ENCODE results near the gene PRSS53.

PRSS53 gene

DNA sequence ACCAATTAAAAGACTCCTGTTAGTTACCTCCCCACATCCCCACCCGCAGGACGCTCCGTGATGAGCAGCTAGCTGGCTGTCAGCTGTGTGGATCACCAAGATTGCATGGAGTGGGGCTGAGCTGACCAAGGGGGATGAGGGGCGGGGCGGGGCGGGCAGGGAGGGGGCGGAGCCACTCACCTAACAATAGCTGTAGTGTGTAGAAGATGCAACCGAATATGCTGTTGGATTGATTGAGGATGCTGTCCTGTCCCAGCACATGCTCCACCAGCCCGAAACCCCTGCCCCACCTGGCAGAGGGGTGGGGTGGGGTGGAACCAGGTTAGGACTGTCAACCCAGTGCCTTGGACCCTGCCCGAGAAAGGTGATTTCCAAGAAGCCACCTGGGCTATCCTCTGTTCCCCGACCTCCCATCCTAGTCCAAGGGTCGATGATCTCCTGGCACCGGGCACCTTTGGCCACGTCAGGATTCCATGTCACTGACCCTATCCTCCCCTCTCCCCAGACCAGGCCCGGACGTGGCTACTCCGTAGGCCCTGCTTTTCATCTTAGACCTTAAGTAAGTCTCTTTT, 4.5 kb upstream of the PRSS53 start:
- peak in 1 of 2 experiments; percentile 36 for DNase-seq

DNA sequence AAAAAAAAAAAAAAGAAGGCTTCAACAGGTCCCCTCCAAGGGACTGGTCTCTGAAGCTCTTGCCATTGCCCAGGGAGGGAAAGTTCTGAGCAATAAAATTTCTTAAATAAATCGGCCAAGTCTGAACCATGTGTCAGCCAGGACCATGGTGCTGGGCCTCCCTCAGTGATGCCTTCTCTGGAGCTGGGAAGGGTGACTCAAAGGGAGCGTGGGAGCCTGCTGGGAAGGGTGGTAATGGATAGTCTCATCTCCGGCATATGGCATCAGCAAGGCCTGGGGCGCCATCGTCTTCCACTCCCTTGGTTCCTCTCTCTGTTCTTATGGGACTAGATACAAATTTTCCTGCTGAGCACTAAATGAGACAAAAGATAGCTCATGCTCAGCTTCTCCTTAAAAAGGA, 3.6 kb upstream of the PRSS53 start:
- DNase-seq: no peak

DNA sequence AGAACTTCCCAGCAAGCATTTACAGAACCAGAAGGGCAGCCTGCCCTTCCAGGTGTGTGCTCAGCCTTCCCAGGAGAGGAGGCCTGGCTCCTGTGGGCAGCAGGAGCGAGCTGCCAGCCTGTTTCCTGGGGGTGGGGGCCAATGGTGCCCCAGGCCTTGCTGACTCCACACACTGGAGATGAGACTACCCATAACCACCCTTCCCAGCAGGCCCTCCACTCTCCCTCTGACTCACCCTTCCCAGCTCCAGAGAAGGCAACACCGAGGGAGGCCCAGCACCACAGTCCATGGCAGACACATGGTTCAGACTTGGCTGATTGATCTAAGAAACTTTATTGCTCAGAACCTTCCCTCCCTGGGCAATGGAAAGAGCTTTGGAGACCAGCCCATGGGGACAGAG, 1.8 kb upstream of the PRSS53 start:
- no peak for DNase-seq

DNA sequence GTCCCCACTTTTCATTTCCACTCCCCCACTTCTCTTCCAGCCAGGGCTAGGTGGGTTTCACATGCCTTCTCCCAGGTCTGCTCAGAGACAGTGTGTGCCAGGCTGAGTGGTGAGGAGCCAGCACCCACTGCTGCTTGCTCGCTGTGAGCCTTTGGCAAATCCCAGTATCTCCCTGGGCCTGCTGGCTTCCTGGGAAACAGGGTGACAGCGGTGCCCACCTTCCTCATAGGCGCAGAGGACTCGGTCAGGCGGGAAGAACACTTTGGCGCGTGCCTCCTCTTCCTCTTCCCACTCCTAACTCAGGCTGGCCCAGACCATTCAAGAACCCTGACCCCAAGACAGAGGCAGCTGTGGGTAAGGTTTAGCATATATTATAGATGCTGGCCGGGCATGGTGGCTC, 456 bp upstream of the PRSS53 start:
- no peak for DNase-seq

DNA sequence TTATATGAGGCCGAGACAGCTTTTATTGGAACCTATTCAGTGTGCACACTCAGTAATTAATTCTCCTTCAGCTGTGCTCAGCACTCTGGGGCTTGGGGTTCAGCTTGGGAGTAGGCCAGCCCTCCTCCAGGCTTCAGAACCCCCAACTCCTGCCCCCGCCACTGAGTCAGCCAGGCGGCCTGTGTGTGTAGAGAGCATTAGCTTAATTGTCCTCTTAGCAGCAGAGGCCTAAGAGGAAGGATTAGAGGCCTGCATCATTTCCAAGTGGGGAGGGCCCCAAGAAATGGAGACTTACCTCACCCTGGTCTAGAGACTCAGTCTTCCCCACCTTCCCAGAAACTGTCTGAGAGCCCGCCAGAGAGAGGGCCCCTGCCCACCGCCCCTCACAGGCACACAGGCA, 772 bp downstream of the PRSS53 start:
- no peak for DNase-seq

DNA sequence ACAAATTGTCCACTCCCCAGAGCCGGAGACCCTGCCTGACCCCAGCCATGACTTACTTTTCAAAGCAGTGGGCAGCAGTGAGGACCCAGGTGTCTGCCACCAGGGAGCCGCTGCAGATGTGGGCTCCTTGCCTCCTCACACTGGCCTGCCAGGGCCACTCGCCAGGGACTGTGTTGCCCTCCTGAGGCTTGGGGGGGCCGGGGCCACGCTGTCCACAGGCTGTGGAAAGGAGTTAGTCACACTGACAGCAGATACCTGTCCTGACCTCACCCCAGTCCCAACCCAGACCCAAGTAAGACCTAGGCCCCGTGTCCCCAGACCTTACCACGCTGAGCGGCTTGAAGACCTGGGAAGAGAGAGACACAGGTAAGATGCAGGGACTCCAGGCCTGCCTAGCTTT, 1.3 kb downstream of the PRSS53 start:
- DNase-seq: no peak

DNA sequence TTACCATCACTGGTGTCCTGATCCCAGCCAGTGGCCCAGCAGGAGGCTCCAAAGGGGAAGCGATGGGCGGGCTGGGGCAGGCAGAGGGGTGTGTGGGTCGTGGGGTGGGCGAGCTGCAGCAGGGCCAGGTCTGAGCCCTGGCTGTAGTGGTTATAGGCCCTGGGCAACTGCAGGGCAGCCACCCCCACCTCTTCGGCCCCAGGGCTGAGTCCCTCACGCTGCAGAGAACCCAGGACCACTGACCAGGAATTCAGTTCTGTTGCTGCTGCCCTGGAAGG, 2.2 kb downstream of the PRSS53 start:
- no peak for DNase-seq

DNA sequence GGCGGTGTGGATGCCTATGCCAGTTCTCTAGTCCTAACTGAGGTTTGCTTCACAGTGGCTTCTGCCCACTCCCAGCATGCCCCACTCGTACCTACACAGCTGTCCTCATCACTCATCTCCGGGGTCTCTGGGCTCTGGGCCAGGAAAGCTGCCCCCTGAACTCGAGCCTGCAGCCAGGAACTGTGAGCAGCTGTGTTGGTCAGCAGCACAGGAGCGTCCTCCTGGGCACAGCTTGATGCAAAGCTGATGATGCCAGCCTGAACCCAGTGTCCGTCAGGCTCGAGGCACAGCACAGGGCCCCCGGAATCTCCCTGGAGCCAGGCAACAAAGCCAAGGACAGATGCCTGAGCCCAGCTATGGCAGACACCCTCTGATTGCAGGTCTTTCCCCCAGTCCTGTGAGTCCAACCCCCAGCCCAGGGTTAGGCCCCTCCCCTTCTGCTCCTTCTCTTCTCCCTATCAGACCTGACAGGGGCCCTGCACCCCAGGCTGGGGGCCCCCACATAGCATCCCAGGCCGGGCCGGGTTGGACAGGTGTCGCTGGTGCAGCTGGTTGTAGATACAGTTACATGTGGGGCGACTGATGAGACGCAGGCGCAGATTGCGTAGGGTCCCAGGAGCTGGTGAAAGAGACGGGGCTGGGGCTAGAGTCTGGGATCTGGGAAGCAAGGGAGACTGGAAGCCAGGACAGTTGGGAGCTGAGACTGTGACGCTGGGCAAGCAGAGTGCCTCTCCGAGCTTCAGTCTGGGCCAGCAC, 2.7 kb downstream of the PRSS53 start:
- DNase-seq: no peak

DNA sequence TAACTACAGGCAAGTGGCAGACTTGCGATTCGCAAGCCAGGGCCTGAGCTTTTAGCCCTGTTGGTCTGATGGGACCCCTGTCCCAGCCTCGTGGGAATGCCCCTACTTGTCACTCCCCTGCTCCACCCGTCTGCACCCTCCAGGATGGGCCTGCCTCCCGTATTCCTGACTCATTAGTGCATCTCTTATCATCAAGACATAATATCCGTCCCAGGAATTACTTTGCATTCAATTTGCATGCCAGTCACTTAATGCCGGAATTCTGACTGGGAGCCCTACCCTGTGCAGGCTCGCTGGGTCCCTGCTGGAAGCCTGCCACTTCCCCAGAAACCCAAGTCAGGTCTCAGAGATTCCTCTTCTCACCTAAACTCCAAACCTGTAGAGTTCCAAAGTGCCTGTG, 3.3 kb downstream of the PRSS53 start:
- no peak for DNase-seq

DNA sequence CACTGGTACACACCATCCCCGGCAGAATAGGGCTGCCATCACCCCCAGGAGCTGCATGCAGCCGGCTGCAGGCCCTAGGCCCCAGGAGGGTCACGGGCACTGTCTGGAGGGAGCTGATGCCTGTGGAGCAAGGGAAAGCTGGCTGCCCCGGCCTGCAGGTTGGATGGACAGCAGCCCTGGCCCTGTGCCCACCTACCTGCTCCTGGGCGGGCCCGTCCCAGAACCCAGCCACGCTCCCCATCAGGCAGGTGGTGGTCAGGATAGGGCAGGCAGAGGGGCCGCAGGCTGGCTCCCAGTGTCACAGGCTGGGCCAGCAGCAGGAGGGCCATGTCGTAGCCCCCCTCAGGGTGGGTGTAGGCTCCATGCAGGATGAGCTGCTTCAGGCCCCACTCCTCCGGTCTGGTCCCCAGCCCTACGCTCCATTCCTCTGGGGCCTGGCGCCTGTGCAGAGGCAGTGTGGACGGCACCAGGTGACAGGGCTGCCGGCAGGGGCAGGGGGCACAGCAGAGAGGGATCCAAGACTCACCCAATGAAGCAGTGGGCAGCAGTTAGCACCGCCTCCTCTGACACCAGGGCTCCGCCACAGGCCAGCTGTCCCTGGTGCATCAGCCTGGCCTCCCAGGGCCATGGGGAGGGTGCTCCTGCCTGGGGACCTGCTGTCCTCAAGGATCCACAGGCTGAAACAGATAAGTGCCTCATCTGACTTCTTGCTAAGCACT, 4.0 kb downstream of the PRSS53 start:
- DNase-seq: no peak

DNA sequence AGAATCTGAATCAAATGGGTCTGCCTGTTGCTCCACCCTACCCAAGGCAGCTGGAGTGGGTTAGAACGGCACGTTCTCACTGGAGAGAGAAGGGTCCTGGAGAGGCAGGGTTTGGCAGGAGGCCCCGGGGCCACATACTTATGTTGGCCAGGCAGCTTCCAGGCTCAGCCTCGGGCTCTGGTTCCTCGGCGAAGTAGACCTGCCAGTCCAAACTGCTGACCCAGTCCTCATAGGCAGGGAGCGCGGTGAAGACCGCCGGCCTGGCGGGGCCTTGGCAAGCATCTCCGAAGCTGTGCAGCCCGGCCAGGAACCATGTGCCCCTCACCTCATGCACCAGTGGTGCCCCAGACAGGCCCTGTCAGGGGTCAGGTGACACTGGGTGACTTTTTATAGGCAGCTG, 4.8 kb downstream of the PRSS53 start:
- DNase-seq: no peak

DNA sequence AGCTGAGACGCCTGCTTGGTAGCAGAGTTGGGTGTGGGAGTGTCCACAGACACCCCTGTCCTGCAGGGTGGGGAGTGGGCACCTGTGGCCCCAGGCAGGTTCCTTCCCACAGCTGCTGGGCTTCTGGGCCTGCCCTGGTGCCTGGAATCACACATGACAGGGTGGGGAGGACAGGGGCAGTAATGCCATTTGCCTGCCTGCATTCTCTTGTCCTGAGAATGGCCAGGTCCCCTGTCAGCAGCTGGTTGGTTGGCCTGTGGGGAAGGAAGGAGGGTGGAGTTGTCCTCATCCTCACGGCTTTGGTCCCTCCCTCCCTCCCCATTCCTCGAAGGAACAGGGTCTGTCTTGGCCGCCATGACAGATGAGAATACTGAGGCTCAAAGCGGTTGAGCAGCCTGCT, 5.2 kb downstream of the PRSS53 start:
- DNase-seq: no peak

DNA sequence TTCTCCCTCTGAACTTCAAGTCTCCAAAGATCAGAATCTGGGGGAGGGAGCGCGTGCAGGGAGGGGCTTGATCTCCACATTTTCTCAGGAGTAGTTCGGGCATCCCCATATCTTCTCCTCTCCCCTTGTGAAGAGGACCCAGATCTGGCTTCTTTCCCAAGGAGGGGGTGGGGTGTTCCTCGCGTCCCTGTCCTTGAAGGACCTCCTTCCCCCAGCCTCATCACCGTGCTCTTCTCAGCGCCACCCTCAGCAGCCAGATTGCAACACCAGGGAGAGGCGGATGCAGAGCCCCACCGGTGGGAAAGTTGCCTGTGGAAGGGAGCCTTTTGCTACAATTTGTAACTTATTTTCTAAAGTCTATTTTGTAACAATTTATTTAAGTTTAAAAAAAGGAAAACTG, 5.7 kb downstream of the PRSS53 start:
- no peak for DNase-seq

DNA sequence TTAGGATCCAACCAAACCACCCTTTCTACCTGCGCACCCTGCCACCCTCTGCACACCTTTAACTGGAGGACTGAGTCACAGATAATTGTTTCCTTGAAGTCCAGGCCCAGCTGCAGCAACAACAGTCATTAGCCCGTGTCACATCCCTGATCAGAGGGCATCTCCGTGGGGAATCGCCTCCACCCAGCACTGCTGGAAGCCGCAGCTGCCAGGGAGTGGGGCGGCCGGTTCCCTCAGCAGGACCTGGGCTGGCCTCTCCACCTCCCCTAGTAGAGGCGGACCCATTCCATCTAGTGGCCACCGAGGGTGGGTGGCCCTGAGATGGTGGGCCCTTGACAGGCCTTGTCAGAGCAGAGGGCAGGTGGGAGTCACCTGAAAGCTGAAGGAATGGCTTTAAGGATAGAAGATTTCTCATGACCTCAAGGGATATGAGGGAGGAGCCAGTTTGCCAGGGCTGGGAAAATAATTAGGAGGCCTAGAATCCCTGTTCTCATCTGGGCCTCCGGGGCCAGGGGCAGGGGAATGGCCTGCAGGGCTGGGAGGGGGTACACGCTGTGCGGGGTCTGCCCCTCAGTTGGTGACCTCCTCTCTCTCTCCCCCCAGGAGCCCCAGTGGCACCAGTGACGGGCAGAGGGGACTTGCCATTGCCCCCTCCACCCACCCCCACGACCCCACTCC, 6.2 kb downstream of the PRSS53 start:
- DNase-seq: no peak

DNA sequence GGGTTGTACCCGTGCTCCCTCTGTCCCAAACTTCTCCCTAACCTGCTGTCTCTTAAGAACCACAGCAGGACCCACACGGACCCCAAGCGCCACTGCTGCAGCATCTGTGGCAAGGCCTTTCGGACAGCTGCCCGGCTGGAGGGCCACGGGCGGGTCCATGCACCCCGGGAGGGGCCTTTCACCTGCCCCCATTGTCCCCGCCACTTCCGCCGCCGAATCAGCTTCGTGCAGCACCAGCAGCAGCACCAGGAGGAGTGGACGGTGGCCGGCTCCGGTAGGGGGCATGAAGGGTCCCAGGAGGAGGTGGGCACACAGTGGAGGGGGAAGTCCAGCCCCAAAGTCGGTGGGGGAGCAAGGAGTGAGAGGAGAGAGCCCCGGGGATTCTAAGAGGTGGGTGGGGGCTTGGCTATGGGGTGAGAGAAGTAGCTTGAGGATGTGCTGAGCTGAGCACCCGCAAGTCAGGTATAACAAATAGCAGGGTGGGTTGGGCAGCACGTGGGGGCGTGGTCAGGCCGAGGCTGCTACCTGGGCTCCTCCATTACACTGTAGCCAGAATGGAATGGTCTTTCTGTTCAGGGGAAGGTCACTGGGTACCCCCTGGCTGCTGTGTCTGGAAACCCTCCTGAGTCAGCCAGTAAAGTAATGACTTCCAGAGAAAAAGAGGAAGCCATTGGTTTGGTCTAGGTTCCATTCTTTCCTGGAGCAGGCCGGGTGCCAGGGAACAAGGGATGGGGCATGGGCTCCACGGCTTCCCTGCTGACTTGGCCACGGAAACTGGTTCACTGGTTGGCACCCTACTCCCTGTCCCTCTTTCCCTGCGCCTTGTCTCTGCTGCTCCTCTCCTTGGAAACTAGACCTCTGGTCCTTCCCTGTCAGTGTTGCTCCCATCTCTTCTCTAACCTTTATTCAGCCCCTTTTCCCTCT, 7.1 kb downstream of the PRSS53 start:
- no peak for DNase-seq

DNA sequence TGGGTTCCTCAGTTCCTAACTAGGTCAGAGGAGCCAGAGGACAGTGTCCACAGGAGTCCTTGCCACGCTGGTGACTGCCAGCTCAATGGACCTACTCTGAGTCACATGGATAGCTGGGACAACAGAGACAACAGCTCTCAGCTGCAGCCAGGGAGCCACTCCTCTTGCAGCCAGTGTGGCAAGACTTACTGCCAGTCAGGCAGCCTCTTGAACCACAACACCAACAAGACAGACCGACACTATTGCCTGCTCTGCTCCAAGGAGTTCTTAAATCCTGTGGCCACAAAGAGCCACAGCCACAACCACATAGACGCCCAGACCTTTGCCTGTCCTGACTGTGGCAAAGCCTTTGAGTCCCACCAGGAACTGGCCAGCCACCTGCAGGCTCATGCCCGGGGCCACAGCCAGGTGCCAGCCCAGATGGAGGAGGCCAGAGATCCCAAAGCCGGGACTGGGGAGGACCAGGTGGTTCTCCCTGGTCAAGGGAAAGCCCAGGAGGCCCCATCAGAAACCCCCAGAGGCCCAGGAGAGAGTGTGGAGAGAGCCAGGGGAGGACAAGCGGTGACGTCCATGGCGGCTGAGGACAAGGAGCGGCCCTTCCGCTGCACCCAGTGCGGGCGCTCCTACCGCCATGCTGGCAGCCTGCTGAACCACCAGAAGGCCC, 7.9 kb downstream of the PRSS53 start:
- DNase-seq: no peak

DNA sequence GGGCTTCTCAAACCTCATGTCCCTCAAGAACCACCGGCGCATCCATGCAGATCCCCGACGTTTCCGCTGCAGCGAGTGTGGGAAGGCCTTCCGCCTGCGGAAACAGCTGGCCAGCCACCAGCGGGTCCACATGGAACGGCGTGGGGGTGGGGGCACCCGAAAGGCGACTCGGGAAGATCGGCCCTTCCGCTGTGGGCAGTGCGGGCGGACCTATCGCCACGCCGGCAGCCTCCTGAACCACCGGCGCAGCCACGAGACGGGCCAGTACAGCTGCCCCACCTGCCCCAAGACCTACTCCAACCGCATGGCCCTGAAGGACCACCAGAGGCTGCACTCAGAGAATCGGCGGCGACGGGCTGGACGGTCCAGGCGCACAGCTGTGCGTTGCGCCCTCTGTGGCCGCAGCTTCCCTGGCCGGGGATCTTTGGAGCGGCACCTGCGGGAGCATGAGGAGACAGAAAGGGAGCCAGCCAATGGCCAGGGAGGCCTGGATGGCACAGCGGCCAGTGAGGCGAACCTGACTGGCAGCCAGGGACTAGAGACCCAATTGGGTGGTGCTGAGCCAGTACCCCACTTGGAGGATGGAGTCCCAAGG, 8.6 kb downstream of the PRSS53 start:
- DNase-seq: no peak

DNA sequence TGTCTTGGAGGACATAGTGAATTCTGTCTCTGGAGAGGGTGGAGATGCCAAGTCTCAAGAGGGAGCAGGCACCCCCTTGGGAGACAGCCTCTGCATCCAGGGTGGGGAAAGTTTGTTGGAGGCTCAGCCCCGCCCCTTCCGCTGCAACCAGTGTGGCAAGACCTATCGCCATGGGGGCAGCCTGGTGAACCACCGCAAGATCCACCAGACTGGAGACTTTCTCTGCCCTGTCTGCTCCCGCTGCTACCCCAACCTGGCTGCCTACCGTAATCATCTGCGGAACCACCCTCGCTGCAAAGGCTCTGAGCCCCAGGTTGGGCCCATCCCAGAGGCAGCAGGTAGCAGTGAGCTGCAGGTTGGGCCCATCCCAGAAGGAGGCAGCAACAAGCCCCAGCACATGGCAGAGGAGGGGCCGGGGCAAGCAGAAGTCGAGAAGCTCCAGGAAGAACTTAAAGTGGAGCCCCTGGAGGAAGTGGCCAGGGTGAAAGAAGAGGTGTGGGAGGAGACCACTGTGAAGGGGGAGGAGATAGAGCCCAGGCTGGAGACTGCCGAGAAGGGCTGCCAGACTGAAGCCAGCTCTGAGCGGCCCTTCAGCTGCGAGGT, 9.3 kb downstream of the PRSS53 start:
- no peak for DNase-seq

DNA sequence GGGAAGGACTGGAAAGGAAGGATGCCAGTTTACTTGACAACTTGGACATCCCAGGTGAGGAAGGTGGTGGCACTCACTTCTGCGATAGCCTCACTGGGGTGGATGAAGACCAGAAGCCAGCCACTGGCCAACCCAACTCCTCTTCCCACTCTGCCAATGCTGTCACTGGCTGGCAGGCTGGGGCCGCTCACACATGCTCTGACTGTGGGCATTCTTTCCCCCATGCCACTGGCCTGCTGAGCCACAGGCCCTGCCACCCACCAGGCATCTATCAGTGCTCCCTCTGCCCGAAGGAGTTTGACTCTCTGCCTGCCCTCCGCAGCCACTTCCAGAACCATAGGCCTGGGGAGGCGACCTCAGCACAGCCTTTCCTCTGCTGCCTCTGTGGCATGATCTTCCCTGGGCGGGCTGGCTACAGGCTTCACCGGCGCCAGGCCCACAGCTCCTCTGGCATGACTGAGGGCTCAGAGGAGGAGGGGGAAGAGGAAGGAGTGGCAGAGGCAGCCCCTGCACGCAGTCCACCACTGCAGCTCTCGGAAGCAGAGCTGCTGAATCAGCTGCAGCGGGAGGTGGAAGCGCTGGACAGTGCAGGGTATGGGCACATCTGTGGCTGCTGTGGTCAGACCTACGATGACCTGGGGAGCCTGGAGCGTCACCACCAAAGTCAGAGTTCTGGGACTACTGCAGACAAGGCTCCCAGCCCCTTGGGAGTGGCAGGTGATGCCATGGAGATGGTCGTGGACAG, 10.0 kb downstream of the PRSS53 start:
- no peak for DNase-seq

DNA sequence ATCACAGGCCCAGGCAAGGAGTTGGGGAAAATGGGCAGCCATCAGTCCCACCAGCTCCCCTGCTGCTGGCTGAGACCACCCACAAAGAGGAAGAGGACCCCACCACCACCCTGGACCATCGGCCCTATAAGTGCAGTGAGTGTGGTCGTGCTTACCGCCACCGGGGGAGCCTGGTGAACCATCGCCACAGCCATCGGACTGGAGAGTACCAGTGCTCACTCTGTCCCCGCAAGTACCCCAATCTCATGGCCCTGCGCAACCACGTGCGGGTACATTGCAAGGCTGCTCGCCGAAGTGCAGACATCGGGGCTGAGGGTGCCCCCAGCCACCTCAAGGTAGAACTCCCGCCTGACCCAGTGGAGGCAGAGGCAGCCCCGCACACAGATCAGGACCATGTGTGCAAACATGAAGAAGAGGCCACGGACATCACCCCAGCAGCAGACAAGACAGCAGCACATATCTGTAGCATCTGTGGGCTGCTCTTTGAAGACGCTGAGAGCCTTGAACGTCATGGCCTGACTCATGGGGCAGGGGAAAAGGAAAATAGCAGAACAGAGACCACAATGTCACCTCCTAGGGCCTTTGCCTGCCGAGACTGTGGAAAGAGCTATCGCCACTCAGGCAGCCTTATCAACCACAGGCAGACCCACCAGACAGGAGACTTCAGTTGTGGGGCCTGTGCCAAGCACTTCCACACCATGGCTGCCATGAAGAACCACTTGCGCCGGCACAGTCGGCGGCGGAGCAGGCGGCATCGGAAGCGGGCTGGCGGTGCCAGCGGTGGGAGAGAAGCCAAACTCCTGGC, 10.9 kb downstream of the PRSS53 start:
- no peak for DNase-seq
